ENCODE measurements around the gene PUSL1.

PUSL1 gene

DNA sequence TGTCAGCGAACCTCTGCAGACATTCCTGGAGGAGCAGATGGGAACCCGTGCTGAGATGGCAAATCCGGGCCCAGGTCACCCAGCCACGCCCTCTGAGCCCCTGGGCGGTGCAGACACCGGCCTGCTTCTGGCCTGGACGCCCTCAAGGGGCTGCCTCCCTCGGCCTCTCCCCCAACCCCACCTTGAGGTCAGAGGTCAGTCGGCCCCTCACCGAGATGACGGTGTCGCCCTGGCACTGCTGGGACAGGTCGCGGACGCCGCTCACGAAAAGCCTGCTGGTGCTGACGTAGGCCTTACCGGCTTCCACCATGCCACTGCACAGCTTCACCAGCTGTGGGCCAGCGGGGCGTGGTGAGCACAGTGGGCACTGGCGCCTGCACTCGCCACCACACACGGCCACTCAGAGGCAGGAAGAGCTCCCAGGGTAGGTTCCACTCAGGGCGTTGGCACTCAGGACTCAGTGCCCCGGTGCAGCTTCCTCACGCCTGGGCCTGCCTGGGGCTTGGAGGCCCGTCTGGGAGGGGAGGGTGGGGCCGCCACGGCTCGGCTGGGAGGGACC lies 5.4 kb upstream of the PUSL1 start:
- TF ChIP-seq, protein P1, sequence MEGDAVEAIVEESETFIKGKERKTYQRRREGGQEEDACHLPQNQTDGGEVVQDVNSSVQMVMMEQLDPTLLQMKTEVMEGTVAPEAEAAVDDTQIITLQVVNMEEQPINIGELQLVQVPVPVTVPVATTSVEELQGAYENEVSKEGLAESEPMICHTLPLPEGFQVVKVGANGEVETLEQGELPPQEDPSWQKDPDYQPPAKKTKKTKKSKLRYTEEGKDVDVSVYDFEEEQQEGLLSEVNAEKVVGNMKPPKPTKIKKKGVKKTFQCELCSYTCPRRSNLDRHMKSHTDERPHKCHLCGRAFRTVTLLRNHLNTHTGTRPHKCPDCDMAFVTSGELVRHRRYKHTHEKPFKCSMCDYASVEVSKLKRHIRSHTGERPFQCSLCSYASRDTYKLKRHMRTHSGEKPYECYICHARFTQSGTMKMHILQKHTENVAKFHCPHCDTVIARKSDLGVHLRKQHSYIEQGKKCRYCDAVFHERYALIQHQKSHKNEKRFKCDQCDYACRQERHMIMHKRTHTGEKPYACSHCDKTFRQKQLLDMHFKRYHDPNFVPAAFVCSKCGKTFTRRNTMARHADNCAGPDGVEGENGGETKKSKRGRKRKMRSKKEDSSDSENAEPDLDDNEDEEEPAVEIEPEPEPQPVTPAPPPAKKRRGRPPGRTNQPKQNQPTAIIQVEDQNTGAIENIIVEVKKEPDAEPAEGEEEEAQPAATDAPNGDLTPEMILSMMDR (IDR thresholded peaks at IDR 0.05; ENCODE audit: low read depth, low read length): no peak
- no peak overlapping the region for H3K4me3 ChIP-seq (ENCODE audit: low read depth, low read length)

GRCh38 chr1:1303736-1304135 lies 4.7 kb upstream of the PUSL1 start:
- TF ChIP-seq, protein P1 (IDR thresholded peaks at IDR 0.05; ENCODE audit: low read depth, low read length): no peak
- no peak overlapping the region for H3K4me3 ChIP-seq (ENCODE audit: low read depth, low read length)

GRCh38 chr1:1304331-1305299 lies 3.8 kb upstream of the PUSL1 start:
- TF ChIP-seq, protein P1 (IDR thresholded peaks at IDR 0.05; ENCODE audit: low read depth, low read length): no peak
- H3K4me3 ChIP-seq (ENCODE audit: low read depth, low read length): peak overlapping the region; percentile 87

DNA sequence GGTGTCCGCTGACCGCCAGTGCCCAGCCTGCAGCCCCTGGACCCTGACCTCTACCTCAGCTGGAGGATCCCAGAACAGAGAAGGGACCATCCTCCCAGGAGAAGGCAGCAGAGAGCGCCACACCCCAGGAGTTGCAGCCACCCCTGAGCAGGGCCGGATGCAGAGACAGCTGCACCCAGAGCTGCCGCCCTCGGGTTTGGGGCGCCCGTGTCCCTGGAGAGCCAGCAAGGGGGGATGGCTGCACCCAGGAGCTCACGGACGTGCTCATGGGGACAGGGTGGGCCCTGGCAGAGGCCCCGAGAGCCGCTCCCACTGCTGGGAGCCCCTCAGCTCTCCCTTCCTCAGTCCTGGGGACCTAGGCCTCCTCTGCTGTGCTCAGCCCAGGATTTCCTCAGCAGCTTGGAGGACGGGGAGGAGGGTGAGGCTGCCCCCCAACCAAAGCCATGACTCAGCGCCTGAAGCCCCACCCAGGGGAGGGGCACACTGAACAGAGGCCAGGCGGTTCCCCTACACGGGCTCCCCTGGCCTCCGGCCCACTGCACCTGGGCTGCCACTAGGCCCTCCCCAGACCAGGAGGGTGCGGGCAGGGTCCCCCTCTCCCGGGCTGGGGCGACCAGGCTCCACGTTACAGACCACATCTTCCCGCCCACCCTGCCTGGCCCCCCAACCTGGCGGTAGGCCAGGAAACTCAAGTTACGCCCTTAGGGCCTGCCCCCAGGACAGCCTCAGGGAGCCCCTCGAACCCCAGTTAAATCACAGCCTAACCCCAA lies 2.9 kb upstream of the PUSL1 start:
- H3K4me3 ChIP-seq (ENCODE audit: low read depth, low read length): peak overlapping the region; percentile 87
- TF ChIP-seq, protein P1 (IDR thresholded peaks at IDR 0.05; ENCODE audit: low read depth, low read length): no peak

DNA sequence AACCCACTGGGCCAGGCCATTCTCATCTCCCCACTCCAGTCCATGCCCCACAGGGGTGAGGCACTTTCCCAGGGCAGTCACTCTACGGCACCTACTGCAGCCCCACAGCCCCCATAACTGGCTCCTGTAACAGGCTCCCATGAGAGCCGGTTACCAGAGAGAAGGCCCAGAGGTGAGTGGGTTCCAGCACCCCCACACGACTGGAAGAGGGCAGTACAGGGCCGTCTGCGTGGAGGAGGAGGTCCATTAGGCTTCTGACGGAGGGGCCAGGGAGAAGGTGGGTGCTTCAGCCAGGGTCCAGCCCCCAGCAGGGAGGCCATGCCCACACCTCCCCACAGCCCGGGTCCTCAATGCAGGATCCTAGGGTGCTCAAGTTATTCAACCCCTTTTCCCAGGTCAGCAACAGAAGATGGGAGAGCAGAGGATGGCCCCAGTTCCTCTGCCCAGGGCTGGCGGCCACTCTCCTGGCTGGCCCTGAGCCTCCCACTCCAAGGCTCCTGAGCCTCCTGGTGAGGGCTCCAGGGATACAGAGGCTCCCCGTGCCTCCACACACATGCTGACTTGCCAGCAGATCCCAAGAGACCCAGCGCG lies 2.2 kb upstream of the PUSL1 start:
- H3K4me3 ChIP-seq (ENCODE audit: low read depth, low read length): peak overlapping the region; percentile 87
- TF ChIP-seq, protein P1 (IDR thresholded peaks at IDR 0.05; ENCODE audit: low read depth, low read length): no peak

DNA sequence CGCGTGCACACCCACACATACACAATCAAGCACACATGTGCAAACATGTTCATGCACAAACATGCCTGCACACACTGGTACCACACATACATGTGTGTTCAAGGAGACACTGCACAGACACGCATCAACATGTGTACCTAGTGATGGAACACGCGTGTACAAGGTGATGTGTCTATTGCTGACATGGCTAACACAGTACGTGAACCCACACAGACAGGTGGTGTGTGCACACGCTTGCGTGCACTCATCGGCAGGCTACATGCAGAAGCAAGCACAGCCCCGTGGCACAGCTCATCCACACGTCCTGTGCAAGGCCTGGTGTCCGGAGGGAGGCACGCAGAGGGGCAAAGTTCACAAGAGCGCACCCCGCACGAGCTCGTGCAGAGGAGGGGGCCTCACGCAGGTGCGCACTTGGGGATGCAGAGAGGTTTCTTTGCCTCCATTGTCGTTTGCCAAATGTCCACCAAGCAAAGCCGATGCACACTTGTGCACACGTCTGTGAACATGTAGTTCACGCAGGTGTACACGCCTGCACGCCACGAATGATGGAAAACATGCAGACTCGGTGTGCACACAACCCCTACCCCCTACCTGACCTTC lies 1.6 kb upstream of the PUSL1 start:
- peak overlapping the region; percentile 87 for H3K4me3 ChIP-seq (ENCODE audit: low read depth, low read length)
- TF ChIP-seq, protein P1 (IDR thresholded peaks at IDR 0.05; ENCODE audit: low read depth, low read length): no peak
